ENCODE results near the gene PREB. TPM values are rescaled to one million over a fixed set of nuclear protein-coding genes. Genes with fewer than 3 reads are reported as not detected.
"Not testable (repeated sequence)": the region's sequence is repeated elsewhere in the genome, so short reads cannot be mapped to it uniquely, and the experiment has no call there.

Gene PREB
- total RNA-seq, 2 donors from 2014 or later = 50.5 to 53.5 TPM

DNA sequence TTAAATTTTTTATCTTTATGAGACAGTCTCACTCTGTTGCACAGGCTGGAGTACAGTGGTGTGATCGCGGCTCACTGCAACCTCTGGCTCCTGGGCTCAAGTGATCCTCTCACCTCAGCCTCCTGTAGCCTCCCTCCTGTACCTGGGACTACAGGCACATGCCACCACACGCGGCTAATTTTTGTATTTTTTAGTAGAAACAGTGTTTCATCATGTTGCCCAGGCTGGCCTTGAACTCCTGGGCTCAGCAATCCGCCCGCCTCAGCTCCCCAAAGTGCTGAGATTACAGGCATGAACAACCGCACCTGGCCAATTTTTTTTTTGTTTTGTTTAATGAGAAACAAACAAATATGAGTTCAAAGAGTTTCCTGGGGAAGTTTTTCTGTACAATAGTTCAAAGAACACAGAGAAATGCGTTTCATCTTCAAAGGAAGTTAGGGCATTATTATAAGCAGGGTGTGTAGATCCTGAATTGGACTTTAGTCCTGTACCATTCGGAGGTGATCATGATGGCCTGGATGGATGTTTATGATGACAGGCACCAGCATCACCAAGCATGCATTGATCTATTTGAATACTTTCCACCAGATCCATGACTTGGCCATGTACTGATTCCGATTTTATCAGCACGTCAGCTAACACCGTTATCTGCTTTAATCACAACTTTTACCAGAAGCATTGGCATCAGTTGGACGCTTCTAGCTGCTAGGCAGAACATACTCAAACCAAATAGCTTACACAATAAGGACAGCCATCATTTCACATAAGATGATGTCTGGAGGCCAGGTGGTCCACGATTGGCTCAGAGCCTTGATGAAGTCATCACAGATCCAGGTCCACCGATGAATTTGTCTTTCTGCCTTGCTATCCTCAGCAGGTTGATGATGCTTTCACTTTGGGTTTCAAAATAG is 43.3 kb upstream of the PREB start:
- no peaks in the 10 kb centered on the region for H3K4me1 ChIP-seq (ENCODE audit: control insufficient read depth, insufficient read depth, low read length)
- H3K9ac ChIP-seq (ENCODE audit: extremely low read depth, low read length, poor library complexity, severe bottlenecking) = no peak overlapping the region
- no peak overlapping the region for H3K27ac Mint-ChIP-seq
- H3K27ac ChIP-seq (ENCODE audit: low read depth, low read length) = no peak overlapping the region
- no peaks in the 10 kb centered on the region for H3K36me3 ChIP-seq (ENCODE audit: control insufficient read depth, insufficient read depth, low read length)
- DNase-seq = no peak
- WGBS, 2 experiments (ENCODE audit: insufficient coverage in 1 of 2, insufficient read length in 1 of 2) = 93 to 95% methylated on average over 12 to 15 of the region's 15 CpGs
- H3K27me3 ChIP-seq (ENCODE audit: control insufficient read depth, insufficient read depth, low read length, poor library complexity, severe bottlenecking) = peaks cover 11% of the 10 kb centered on the region
- no peak overlapping the region for H3K4me3 Mint-ChIP-seq
- H3K4me3 ChIP-seq (ENCODE audit: low read length) = no peak overlapping the region
- H3K4me1 Mint-ChIP-seq = no peaks in the 10 kb centered on the region
- TF ChIP-seq CTCF (conservative IDR thresholded peaks at IDR 0.05) = no peak
- H3K27me3 Mint-ChIP-seq (ENCODE audit: insufficient read depth) = peaks cover 14% of the 10 kb centered on the region
- H3K9me3 Mint-ChIP-seq = no peaks in the 10 kb centered on the region
- no peaks in the 10 kb centered on the region for H3K36me3 Mint-ChIP-seq (ENCODE audit: low read depth)
- no peaks in the 10 kb centered on the region for H3K9me3 ChIP-seq (ENCODE audit: control insufficient read depth, low read length)

- not testable (repeated sequence) for H3K4me1 ChIP-seq (ENCODE audit: control insufficient read depth, insufficient read depth, low read length); H3K36me3 Mint-ChIP-seq (ENCODE audit: low read depth); DNase-seq; H3K9me3 ChIP-seq (ENCODE audit: control insufficient read depth, low read length); H3K4me1 Mint-ChIP-seq; H3K27ac ChIP-seq (ENCODE audit: low read depth, low read length); H3K9ac ChIP-seq (ENCODE audit: extremely low read depth, low read length, poor library complexity, severe bottlenecking); H3K36me3 ChIP-seq (ENCODE audit: control insufficient read depth, insufficient read depth, low read length); H3K9me3 Mint-ChIP-seq; H3K27ac Mint-ChIP-seq; H3K4me3 Mint-ChIP-seq; H3K4me3 ChIP-seq (ENCODE audit: low read length)
- peaks cover 14% of the 10 kb centered on the region for H3K27me3 Mint-ChIP-seq (ENCODE audit: insufficient read depth)
- H3K27me3 ChIP-seq (ENCODE audit: control insufficient read depth, insufficient read depth, low read length, poor library complexity, severe bottlenecking) = peaks cover 16% of the 10 kb centered on the region
- 91 to 96% methylated on average over 3 to 4 of the region's 4 CpGs for WGBS, 2 experiments (ENCODE audit: insufficient coverage in 1 of 2, insufficient read length in 1 of 2)
Observed at GRCh38 chr2:27175781-27176180, 41.3 kb upstream of the PREB start.

- Histone ChIP-seq H3K4me1 (ENCODE audit: control insufficient read depth, insufficient read depth, low read length) (no peaks in the 10 kb centered on the region), H3K36me3 (ENCODE audit: control insufficient read depth, insufficient read depth, low read length) (no peaks in the 10 kb centered on the region), H3K9ac (ENCODE audit: extremely low read depth, low read length, poor library complexity, severe bottlenecking) (no peak overlapping the region), H3K4me3 (ENCODE audit: low read length) (no peak overlapping the region), H3K27me3 (ENCODE audit: control insufficient read depth, insufficient read depth, low read length, poor library complexity, severe bottlenecking) (peaks cover 20% of the 10 kb centered on the region), H3K9me3 (ENCODE audit: control insufficient read depth, low read length) (no peaks in the 10 kb centered on the region), H3K27ac (ENCODE audit: low read depth, low read length) (no peak overlapping the region)
- peaks cover 15% of the 10 kb centered on the region for H3K27me3 Mint-ChIP-seq (ENCODE audit: insufficient read depth)
- 81 to 93% methylated on average over 5 to 8 of the region's 8 CpGs for WGBS, 2 experiments (ENCODE audit: insufficient coverage in 1 of 2, insufficient read length in 1 of 2)
- no peak for TF ChIP-seq CTCF (conservative IDR thresholded peaks at IDR 0.05)
- no peaks in the 10 kb centered on the region for H3K36me3 Mint-ChIP-seq (ENCODE audit: low read depth)
- DNase-seq = no peak
- no peak overlapping the region for H3K27ac Mint-ChIP-seq
- H3K4me3 Mint-ChIP-seq = no peak overlapping the region
- no peaks in the 10 kb centered on the region for H3K9me3 Mint-ChIP-seq
- no peaks in the 10 kb centered on the region for H3K4me1 Mint-ChIP-seq
Observed at GRCh38 chr2:27175330-27175729, 40.9 kb upstream of the PREB start.
